CD14-positive monocyte (primary cell): ENCODE measurements around the gene CAPS. TPM values are rescaled to one million over a fixed set of nuclear protein-coding genes. Genes with fewer than 3 reads are reported as not detected.

Experiments
- DNase-seq, 3 donors: peaks; one replicate each; pipeline ENCODE4 v3.0.0-alpha.2; 2011 to 2022
- H2AFZ ChIP-seq: 2 replicates; pipeline ENCODE4 v1.6.0; 2012; ENCODE audit warnings: mild to moderate bottlenecking, low read depth, low read length, inconsistent platforms; ENCODE audit not compliant: insufficient read depth, poor library complexity, severe bottlenecking
- H3K27ac ChIP-seq, 2 donors: 1 replicate in 1 of 2; 2 replicates in 1 of 2; pipeline ENCODE4 v1.5.1; 2012 to 2013; ENCODE audit warnings: low read length in 2 of 2, control low read depth in 1 of 2, inconsistent platforms in 1 of 2, low read depth in 1 of 2, mild to moderate bottlenecking in 1 of 2
- H3K27me3 ChIP-seq, 2 donors: one replicate each; pipeline versions ENCODE4 v1.6.0 to v1.6.1; 2011 to 2013; ENCODE audit warnings: low read length in 2 of 2; ENCODE audit not compliant: control insufficient read depth in 2 of 2, insufficient read depth in 2 of 2
- H3K36me3 ChIP-seq, 2 donors: replicated peaks in 1 of 2; 1 replicate in 1 of 2; 2 replicates in 1 of 2; pipeline versions ENCODE4 v1.5.1 to v1.6.1; 2012 to 2013; ENCODE audit warnings: low read length in 2 of 2, control low read depth in 1 of 2, inconsistent platforms in 1 of 2, mild to moderate bottlenecking in 1 of 2; ENCODE audit not compliant: insufficient read depth in 2 of 2, control insufficient read depth in 1 of 2
- H3K4me1 ChIP-seq, 2 donors: 1 replicate in 1 of 2; 2 replicates in 1 of 2; pipeline versions ENCODE4 v1.5.1 to v1.6.1; 2012 to 2013; ENCODE audit warnings: low read length in 2 of 2, control low read depth in 1 of 2, inconsistent platforms in 1 of 2, mild to moderate bottlenecking in 1 of 2, moderate library complexity in 1 of 2; ENCODE audit not compliant: insufficient read depth in 2 of 2, control insufficient read depth in 1 of 2
- H3K4me2 ChIP-seq: replicated peaks from 2 replicates; pipeline ENCODE3; 2012; ENCODE audit warnings: low read length, moderate library complexity, mild to moderate bottlenecking; ENCODE audit not compliant: poor library complexity, severe bottlenecking; ENCODE audit errors: extremely low read depth
- H3K4me3 ChIP-seq, 3 experiments: fragments of 200-600 bp in 1 of 3; sonication (generic) in 1 of 3; replicated peaks in 1 of 3; 1 replicate in 2 of 3; 2 replicates in 1 of 3; pipeline ENCODE4 v1.5.1; 2011 to 2013; ENCODE audit warnings: low read length in 3 of 3, mild to moderate bottlenecking in 3 of 3, control low read depth in 2 of 3, low read depth in 2 of 3, inconsistent platforms in 1 of 3, moderate library complexity in 1 of 3
- H3K79me2 ChIP-seq: 2 replicates; pipeline ENCODE4 v1.6.0; 2012; ENCODE audit warnings: mild to moderate bottlenecking, control low read depth, inconsistent platforms, low read length, moderate library complexity; ENCODE audit not compliant: insufficient read depth
- H3K9ac ChIP-seq: 2 replicates; pipeline ENCODE4 v1.6.0; 2017; ENCODE audit warnings: low read length, mild to moderate bottlenecking; ENCODE audit not compliant: insufficient read depth, poor library complexity, severe bottlenecking
- H3K9me3 ChIP-seq, 2 donors: replicated peaks in 1 of 2; 1 replicate in 1 of 2; 2 replicates in 1 of 2; pipeline versions ENCODE4 v1.5.1 to v1.6.1; 2012 to 2013; ENCODE audit warnings: low read length in 2 of 2, control low read depth in 1 of 2; ENCODE audit not compliant: control insufficient read depth in 1 of 2, insufficient read depth in 1 of 2
- H4K20me1 ChIP-seq: 2 replicates; pipeline ENCODE4 v1.6.0; 2012; ENCODE audit warnings: mild to moderate bottlenecking, low read length, control low read depth, moderate library complexity; ENCODE audit not compliant: insufficient read depth
- H3K27ac Mint-ChIP-seq, 7 donors: one replicate each; pipeline ENCODE4 v1.8.0; 2020; ENCODE audit warnings: mild to moderate bottlenecking in 7 of 7, mixed read lengths in 7 of 7, moderate library complexity in 6 of 7, inconsistent platforms in 2 of 7
- H3K27me3 Mint-ChIP-seq, 3 donors: one replicate each; pipeline ENCODE4 v1.8.0; 2021 to 2022; ENCODE audit warnings: low read depth in 3 of 3, mild to moderate bottlenecking in 3 of 3, mixed read lengths in 3 of 3, moderate library complexity in 3 of 3, inconsistent platforms in 1 of 3
- H3K36me3 Mint-ChIP-seq, 2 donors: one replicate each; pipeline ENCODE4 v1.8.0; 2020; ENCODE audit warnings: mixed read lengths in 2 of 2, inconsistent platforms in 1 of 2, mild to moderate bottlenecking in 1 of 2
- H3K4me1 Mint-ChIP-seq: one replicate; pipeline ENCODE4 v1.8.0; 2020; ENCODE audit warnings: mild to moderate bottlenecking, mixed read lengths
- H3K4me3 Mint-ChIP-seq, 2 donors: one replicate each; pipeline ENCODE4 v1.8.0; 2020; ENCODE audit warnings: mild to moderate bottlenecking in 2 of 2, mixed read lengths in 2 of 2, moderate library complexity in 1 of 2
- H3K9me3 Mint-ChIP-seq, 7 donors: one replicate each; pipeline ENCODE4 v1.8.0; 2020 to 2022; ENCODE audit warnings: mixed read lengths in 7 of 7, mild to moderate bottlenecking in 6 of 7, moderate library complexity in 6 of 7, inconsistent platforms in 2 of 7
- CTCF ChIP-seq: fragments of 200-600 bp; IDR thresholded peaks from one replicate; pipeline ENCODE4 v1.8.0; 2022; ENCODE audit warnings: antibody characterized with exemption, mild to moderate bottlenecking
- WGBS: methylation state at CpG from one replicate; pipeline ENCODE4 v1.1.5; 2013; ENCODE audit warnings: missing lambda C conversion rate; ENCODE audit not compliant: insufficient coverage; 5-methylcytosine and 5-hydroxymethylcytosine counted together
- intact Hi-C, 2 donors: fragments of 100-400 bp; cut with micrococcal nuclease; formaldehyde crosslinking; loops; one replicate each; pipeline versions ENCODE4 v1.15.0 to v1.15.1; 2023
- polyA plus RNA-seq, 3 donors: library from polyadenylated mRNA; depleted of rRNA in 1 of 3; unstranded in 2 of 3; stranded (reverse) in 1 of 3; fragments of 300-500 nt in 2 of 3; fragments of >200 nt in 1 of 3; fragmentation: Illumina TruSeq in 2 of 3; gene quantifications; 1 replicate in 2 of 3; 2 replicates in 1 of 3; pipeline ENCODE4 v1.2.3, GENCODE V29; 2012 to 2021

Gene CAPS
- polyA plus RNA-seq, 3 donors, result 0.34 to 34.8 (median 0.72) TPM

GRCh38 chr19:5895409-5895808 is 18.6 kb upstream of the CAPS start:
- H3K79me2 ChIP-seq, result peaks cover 23% of the 10 kb centered on the region
- peaks cover 0 to 14% of the 10 kb centered on the region in 2 donors for H3K27me3 ChIP-seq
- 89% methylated on average over 14 of the region's 15 CpGs for WGBS
- H2AFZ ChIP-seq, result no peak overlapping the region
- peaks cover 36% of the 10 kb centered on the region for H4K20me1 ChIP-seq
- intact Hi-C loops, result no loop called here
- no peak overlapping the region for H3K9ac ChIP-seq
- Mint-ChIP-seq H3K4me1 (no peaks in the 10 kb centered on the region), H3K36me3 (peaks cover 25 to 43% of the 10 kb centered on the region in 2 donors), H3K9me3 (peaks cover 0 to 2% (median 0%) of the 10 kb centered on the region in 7 donors), H3K27ac (no peak overlapping the region), H3K27me3 (peaks cover 11 to 27% (median 18%) of the 10 kb centered on the region in 3 donors), H3K4me3 (no peak overlapping the region)
- peaks cover 34 to 38% of the 10 kb centered on the region in 2 donors for H3K36me3 ChIP-seq
- H3K9me3 ChIP-seq, result no peaks in the 10 kb centered on the region
- no peak for TF ChIP-seq CTCF
- no peak overlapping the region for H3K4me3 ChIP-seq
- H3K4me1 ChIP-seq, result no peaks in the 10 kb centered on the region
- DNase-seq, result no peak
- no peak overlapping the region for H3K4me2 ChIP-seq
- H3K27ac ChIP-seq, result no peak overlapping the region

- H3K4me3 Mint-ChIP-seq, result no peak overlapping the region
- H3K9ac ChIP-seq, result no peak overlapping the region
- intact Hi-C loops, result no loop called here
- H3K4me2 ChIP-seq, result no peak overlapping the region
- H3K36me3 Mint-ChIP-seq, result peaks cover 25 to 46% of the 10 kb centered on the region in 2 donors
- no peaks in the 10 kb centered on the region for H3K9me3 Mint-ChIP-seq
- H3K36me3 ChIP-seq, result peaks cover 34 to 38% of the 10 kb centered on the region in 2 donors
- peaks cover 41% of the 10 kb centered on the region for H4K20me1 ChIP-seq
- WGBS, result 94% methylated on average over 6 of the region's 8 CpGs
- no peaks in the 10 kb centered on the region for H3K9me3 ChIP-seq
- TF ChIP-seq CTCF, result no peak
- H3K27ac ChIP-seq, result no peak overlapping the region
- no peak for DNase-seq
- H3K4me3 ChIP-seq, result no peak overlapping the region
- peaks cover 28% of the 10 kb centered on the region for H3K79me2 ChIP-seq
- peaks cover 0 to 14% of the 10 kb centered on the region in 2 donors for H3K27me3 ChIP-seq
- no peak overlapping the region for H3K27ac Mint-ChIP-seq
- H2AFZ ChIP-seq, result no peak overlapping the region
- H3K27me3 Mint-ChIP-seq, result peaks cover 6 to 22% (median 17%) of the 10 kb centered on the region in 3 donors
- H3K4me1 Mint-ChIP-seq, result no peaks in the 10 kb centered on the region
- no peaks in the 10 kb centered on the region for H3K4me1 ChIP-seq
These were observed 18.2 kb upstream of the CAPS start for GRCh38 chr19:5895890-5896289.
